Measurements from ENCODE around the gene TOMM40.
A peak's percentile ranks its signal among the peaks of the same experiment; 100 is the strongest.
"Not testable (repeated sequence)": the region's sequence is repeated elsewhere in the genome, so short reads cannot be mapped to it uniquely, and the experiment has no call there.

Gene TOMM40

GRCh38 chr19:44925114-44925891, 34.2 kb downstream of the TOMM40 start:
- DNase-seq = peak in 55 of 56 donors; percentile 25 to 94 (median 81)

- DNase-seq = not testable (repeated sequence)
Observed at GRCh38 chr19:44926245-44927077, 35.4 kb downstream of the TOMM40 start.

- DNase-seq = no peak
Observed at GRCh38 chr19:44927746-44928145, 36.7 kb downstream of the TOMM40 start.

- DNase-seq = no peak
Observed at GRCh38 chr19:44930088-44930487, 39.0 kb downstream of the TOMM40 start.

- DNase-seq = no peak
Observed at GRCh38 chr19:44931541-44931940, 40.5 kb downstream of the TOMM40 start.

GRCh38 chr19:44939668-44940067, 48.6 kb downstream of the TOMM40 start:
- DNase-seq = no peak

- DNase-seq = no peak
Observed at GRCh38 chr19:44942067-44942571, 51.1 kb downstream of the TOMM40 start, which contains the start of gene APOC4. TSS of gene APOC4 (plus strand) at chr19:44942237. CDS start at chr19:44942278, 41 bp downstream.

- DNase-seq = peak in 33 of 56 donors; percentile 6 to 67 (median 21)
Observed at GRCh38 chr19:44943801-44944249, 52.8 kb downstream of the TOMM40 start.

- no peak for DNase-seq
Observed at GRCh38 chr19:44947041-44947581, 56.1 kb downstream of the TOMM40 start.

GRCh38 chr19:44948237-44948636, 57.2 kb downstream of the TOMM40 start:
- DNase-seq = no peak

GRCh38 chr19:44948763-44949374, 57.8 kb downstream of the TOMM40 start:
- DNase-seq = no peak

GRCh38 chr19:44949550-44949949, 58.5 kb downstream of the TOMM40 start:
- DNase-seq = no peak

GRCh38 chr19:44951179-44952159, 60.4 kb downstream of the TOMM40 start:
- DNase-seq = peak; percentile 13 to 91 (median 70)
